GM12874 (cell line): ENCODE measurements around the gene TMED10.

Experiments used
- CTCF ChIP-seq: IDR thresholded peaks from 2 replicates; pipeline ENCODE4 v1.5.1; 2011; ENCODE audit warnings: low read depth, mild to moderate bottlenecking, control low read depth, low read length, moderate library complexity; ENCODE audit not compliant: insufficient read depth

Gene TMED10

DNA sequence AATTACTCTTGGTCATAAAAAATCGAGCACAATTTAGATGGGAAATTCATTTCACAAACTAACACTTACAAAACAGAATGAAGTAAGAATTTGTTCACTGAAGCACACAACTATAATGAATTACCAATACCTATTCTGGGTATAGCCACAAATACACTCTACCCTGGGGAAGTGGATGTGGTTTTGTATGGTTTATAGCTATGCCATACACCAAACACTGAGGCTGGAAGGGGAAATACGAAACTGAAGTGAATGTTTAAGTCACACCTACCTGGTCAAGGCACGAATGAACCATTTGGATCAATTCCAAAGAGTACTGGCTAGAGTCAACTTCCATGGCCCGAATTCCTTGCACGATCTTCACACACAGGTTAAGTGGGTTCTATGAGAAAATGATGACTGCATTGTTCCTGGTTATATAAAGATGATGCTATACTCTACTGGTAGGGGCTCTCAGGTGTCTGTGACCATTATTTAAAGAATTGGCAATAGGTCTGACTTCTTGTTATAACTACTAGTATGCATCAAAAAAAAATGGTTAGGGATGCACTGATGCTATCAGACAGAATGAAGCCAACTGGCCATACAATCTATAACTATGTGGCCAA, 62.4 kb downstream of the TMED10 start:
- TF ChIP-seq CTCF = no peak

DNA sequence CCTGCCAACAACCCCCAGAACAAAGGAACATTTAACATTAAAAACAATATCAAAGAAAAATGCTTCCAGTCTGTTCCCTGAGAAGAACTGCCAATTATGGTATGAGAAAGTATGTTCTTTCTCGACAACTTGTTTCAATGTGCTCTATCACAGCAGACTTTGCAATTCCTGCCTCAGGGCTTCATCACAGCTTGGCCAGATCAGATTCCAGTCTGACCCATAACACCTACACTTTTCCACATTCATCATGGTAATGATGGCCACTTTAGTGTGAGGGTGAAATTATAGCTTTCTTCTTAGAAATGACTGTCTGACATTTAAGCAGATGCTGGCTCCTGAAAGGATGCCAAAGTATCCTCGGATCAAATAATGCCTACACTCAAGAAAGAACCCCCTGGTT, 66.5 kb downstream of the TMED10 start:
- no peak for TF ChIP-seq CTCF

DNA sequence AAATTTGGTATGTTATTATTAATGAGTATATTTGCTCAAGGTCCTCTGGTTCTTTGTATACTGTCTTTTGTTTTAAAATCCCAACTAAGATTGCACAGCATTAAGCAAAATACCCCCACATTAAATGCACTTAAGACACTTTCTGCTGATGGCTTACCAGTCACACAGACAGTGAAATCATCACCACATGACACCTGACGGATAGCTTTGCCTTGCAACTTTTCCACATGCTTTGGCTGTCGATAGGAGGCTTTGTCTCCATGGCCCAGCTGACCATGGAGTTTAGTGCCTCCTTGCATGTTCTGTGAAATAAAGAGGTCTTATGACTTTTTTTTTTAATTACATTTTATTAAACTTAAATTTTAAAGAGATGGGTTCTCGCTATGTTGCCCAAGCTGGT, 69.2 kb downstream of the TMED10 start:
- no peak for TF ChIP-seq CTCF

DNA sequence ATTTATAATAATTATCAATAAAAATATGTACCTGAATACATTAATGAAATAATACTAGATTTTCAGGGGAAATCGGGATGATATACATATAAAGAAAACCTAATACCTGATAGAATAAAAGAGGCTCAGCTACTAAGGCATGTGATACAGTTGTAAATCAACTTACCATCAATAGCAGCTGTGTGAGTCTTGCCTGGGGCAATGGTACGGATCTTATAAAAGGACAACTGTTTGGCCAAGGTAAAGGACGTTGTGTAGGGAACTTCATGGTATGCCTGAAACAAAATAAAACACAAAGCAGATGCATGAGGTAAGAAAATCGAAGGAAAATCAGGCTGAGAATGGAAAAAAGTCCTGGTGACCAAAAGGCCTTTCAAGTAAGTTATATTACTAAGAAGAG, 74.9 kb downstream of the TMED10 start:
- no peak for TF ChIP-seq CTCF

- no peak for TF ChIP-seq CTCF
Observed at GRCh38 chr14:75098682-75099081, 77.7 kb downstream of the TMED10 start.

- no peak for TF ChIP-seq CTCF
Observed at GRCh38 chr14:75098212-75098611, 78.2 kb downstream of the TMED10 start.

- no peak for TF ChIP-seq CTCF
Observed at GRCh38 chr14:75096959-75097358, 79.5 kb downstream of the TMED10 start.
